GM12875 (cell line): Measurements from ENCODE around the gene ATP2B3.

Experiments
- H3K4me3 ChIP-seq: one replicate; pipeline ENCODE4 v1.5.1; 2011; ENCODE audit warnings: low read depth, low read length, control low read depth
- CTCF ChIP-seq: IDR thresholded peaks from 2 replicates; pipeline ENCODE4 v1.5.1; 2011; ENCODE audit warnings: low read depth, mild to moderate bottlenecking, control low read depth, inconsistent platforms, low read length, moderate library complexity, borderline replicate concordance; ENCODE audit not compliant: insufficient read depth

Gene ATP2B3

DNA sequence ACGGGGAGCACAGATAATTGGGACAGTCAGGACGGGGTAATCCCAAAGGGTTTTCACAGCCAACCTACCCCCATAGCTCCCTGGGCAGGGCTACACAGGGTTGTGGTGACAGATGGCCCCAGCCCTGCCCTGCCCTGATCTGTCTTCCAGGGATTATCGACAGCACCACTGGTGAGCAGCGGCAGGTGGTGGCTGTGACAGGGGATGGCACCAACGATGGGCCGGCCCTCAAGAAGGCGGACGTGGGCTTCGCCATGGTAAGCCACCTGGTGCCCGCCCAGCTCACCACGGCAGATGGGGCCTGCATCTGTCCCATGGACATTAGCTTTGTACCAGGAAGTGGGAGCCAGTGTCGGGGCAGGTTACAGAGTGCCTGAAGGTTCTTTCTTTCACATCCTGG lies 39.3 kb downstream of the ATP2B3 start:
- TF ChIP-seq CTCF = no peak
- H3K4me3 ChIP-seq = no peak overlapping the region

- no peak for TF ChIP-seq CTCF
- H3K4me3 ChIP-seq = no peak overlapping the region
Observed at GRCh38 chrX:153557618-153558355, 40.3 kb downstream of the ATP2B3 start.

DNA sequence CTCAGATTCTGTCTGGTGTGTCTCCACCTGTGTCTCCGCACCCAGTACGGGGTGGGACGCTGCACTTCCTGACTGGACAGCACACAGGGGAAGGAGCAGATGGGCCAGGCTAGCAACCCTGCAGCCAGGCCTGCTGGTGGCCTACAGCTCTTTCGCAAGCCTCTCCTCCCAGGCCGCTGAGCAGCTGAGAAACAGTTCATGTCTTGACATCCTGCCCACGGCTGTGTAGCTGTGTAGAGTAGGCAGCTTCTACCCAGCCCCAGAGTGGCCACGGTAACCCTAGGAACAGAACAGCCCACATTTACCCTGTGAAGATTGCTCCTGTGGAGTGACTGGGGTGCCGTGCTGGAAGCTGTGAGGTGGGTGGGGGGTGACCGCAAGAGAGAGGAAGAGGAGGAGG lies 42.6 kb downstream of the ATP2B3 start:
- TF ChIP-seq CTCF = no peak
- no peak overlapping the region for H3K4me3 ChIP-seq

DNA sequence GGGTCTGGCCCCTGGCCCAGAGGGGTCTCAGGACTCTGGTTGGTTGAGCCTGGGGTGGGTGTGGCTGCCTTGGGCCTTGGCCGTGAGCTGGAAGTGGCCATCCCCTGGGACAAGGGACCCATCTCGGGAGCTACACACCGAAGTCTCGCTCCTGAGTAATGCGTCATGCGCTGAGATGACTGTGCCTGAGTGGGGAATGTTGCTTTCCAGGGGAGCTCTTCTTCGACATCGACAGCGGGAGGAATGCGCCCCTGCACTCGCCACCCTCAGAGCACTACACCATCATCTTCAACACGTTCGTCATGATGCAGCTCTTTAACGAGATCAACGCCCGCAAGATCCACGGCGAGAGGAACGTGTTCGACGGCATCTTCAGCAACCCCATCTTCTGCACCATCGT lies 43.0 kb downstream of the ATP2B3 start:
- TF ChIP-seq CTCF = no peak
- H3K4me3 ChIP-seq = no peak overlapping the region

DNA sequence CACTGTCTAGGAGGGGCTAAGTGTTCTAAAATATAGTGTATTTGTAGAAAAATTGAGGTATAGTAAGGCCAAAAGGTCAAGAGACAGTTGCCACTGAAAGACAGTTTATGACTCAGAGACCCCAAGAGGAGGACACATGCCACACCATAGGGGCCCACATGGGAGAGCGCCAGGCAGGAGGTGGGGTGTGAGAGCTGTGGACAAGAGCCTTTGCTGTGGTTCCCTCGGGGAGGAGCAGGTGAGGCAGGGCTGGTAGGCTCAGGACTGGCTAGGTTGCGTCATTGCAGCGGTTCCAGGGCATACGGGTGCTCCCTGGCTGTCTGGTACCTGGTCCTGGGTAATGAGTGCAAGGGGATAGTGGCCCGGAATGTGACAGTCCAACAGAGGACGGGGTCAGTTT lies 43.9 kb downstream of the ATP2B3 start:
- no peak for TF ChIP-seq CTCF
- H3K4me3 ChIP-seq = no peak overlapping the region

DNA sequence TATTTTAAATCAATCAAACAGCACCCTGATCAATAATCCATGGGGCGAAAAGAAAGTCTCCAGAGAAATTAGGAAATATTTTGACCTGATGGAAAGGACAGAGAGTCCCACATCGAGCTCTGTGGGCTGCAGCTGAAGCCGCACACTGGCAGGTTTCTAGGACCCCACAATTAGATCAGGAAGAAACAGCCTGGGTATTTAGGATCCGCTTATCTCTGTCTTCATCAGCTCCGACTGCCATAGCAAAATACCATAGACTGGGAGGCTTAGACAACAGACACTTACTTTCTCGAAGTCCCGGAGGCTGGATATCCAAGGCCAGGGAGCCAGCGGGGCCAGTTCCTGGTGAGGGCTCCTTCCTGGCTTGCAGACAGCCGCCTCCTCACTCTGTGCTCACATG lies 45.1 kb downstream of the ATP2B3 start:
- TF ChIP-seq CTCF = no peak
- no peak overlapping the region for H3K4me3 ChIP-seq

GRCh38 chrX:153564047-153564606 lies 46.7 kb downstream of the ATP2B3 start:
- no peak for TF ChIP-seq CTCF
- no peak overlapping the region for H3K4me3 ChIP-seq
